Measurements from ENCODE around the gene FLNB.

FLNB gene

GRCh38 chr3:58078610-58079009 lies 70.4 kb downstream of the FLNB start:
- peak overlapping the region in 1 of 2 experiments; percentile 30 for H3K4ac ChIP-seq (ENCODE audit: low read depth in 1 of 2, low read length in 2 of 2)
- WGBS, result 98% methylated on average over 4 of the region's 4 CpGs
- peak overlapping the region; percentile 56 for H4K8ac ChIP-seq (ENCODE audit: low read length)
- H3K4me1 ChIP-seq (ENCODE audit: control insufficient read depth, insufficient read depth, low read depth, low read length), result peaks cover 15% of the 10 kb centered on the region
- no peak for DNase-seq
- H3K18ac ChIP-seq (ENCODE audit: low read depth in 1 of 2, low read length in 2 of 2), result no peak overlapping the region
- no peaks in the 10 kb centered on the region for H3K27me3 ChIP-seq (ENCODE audit: control insufficient read depth in 1 of 2, insufficient read depth in 1 of 2, low read length in 2 of 2)
- H2AFZ ChIP-seq (ENCODE audit: low read depth, low read length), result no peak overlapping the region
- H2BK15ac ChIP-seq (ENCODE audit: low read depth, poor library complexity, severe bottlenecking), result no peak overlapping the region
- H2BK5ac ChIP-seq (ENCODE audit: low read depth, low read length, poor library complexity, severe bottlenecking), result no peak overlapping the region
- no peak overlapping the region for H3K4me2 ChIP-seq (ENCODE audit: low read length, poor library complexity, severe bottlenecking)
- H3K9ac ChIP-seq (ENCODE audit: low read length), result no peak overlapping the region
- H3K36me3 ChIP-seq (ENCODE audit: control insufficient read depth in 1 of 2, insufficient read depth in 2 of 2, low read depth in 1 of 2, low read length in 2 of 2), result peaks cover 11 to 46% of the 10 kb centered on the region in 2 experiments
- H3K4me3 ChIP-seq (ENCODE audit: insufficient read depth in 1 of 2, low read depth in 1 of 2, low read length in 2 of 2), result no peak overlapping the region
- H3K9me3 ChIP-seq (ENCODE audit: control insufficient read depth, low read length), result no peaks in the 10 kb centered on the region
- H3K23ac ChIP-seq (ENCODE audit: low read length in 2 of 2), result no peak overlapping the region
- no peak overlapping the region for H3K27ac ChIP-seq (ENCODE audit: low read length, poor library complexity, severe bottlenecking)
- no peak overlapping the region for H2BK12ac ChIP-seq (ENCODE audit: low read length in 2 of 2)
- H4K91ac ChIP-seq (ENCODE audit: low read length), result peak overlapping the region; percentile 72
- peaks cover 25% of the 10 kb centered on the region for H3K79me1 ChIP-seq (replicated peaks; ENCODE audit: low read length, poor library complexity, severe bottlenecking)
- no peak overlapping the region for H2BK120ac ChIP-seq (ENCODE audit: low read depth, low read length)
- peak overlapping the region; percentile 68 for H2AK5ac ChIP-seq (ENCODE audit: low read length, severe bottlenecking)
- H3K14ac ChIP-seq (ENCODE audit: low read length in 2 of 2), result no peak overlapping the region

- H2AFZ ChIP-seq (ENCODE audit: low read depth, low read length), result no peak overlapping the region
- peaks cover 13% of the 10 kb centered on the region for H3K4me1 ChIP-seq (ENCODE audit: control insufficient read depth, insufficient read depth, low read depth, low read length)
- WGBS, result 98% methylated on average over 9 of the region's 9 CpGs
- H3K9ac ChIP-seq (ENCODE audit: low read length), result no peak overlapping the region
- H2BK120ac ChIP-seq (ENCODE audit: low read depth, low read length), result no peak overlapping the region
- H3K4ac ChIP-seq (ENCODE audit: low read depth in 1 of 2, low read length in 2 of 2), result no peak overlapping the region
- no peak overlapping the region for H3K18ac ChIP-seq (ENCODE audit: low read depth in 1 of 2, low read length in 2 of 2)
- H3K36me3 ChIP-seq (ENCODE audit: control insufficient read depth in 1 of 2, insufficient read depth in 2 of 2, low read depth in 1 of 2, low read length in 2 of 2), result peaks cover 13 to 47% of the 10 kb centered on the region in 2 experiments
- no peak for DNase-seq
- H3K23ac ChIP-seq (ENCODE audit: low read length in 2 of 2), result peak overlapping the region in 1 of 2 experiments; percentile 88
- peak overlapping the region; percentile 41 for H3K27ac ChIP-seq (ENCODE audit: low read length, poor library complexity, severe bottlenecking)
- H3K4me3 ChIP-seq (ENCODE audit: insufficient read depth in 1 of 2, low read depth in 1 of 2, low read length in 2 of 2), result no peak overlapping the region
- no peaks in the 10 kb centered on the region for H3K27me3 ChIP-seq (ENCODE audit: control insufficient read depth in 1 of 2, insufficient read depth in 1 of 2, low read length in 2 of 2)
- no peak overlapping the region for H2BK15ac ChIP-seq (ENCODE audit: low read depth, poor library complexity, severe bottlenecking)
- H4K8ac ChIP-seq (ENCODE audit: low read length), result no peak overlapping the region
- H2BK12ac ChIP-seq (ENCODE audit: low read length in 2 of 2), result no peak overlapping the region
- no peak overlapping the region for H4K91ac ChIP-seq (ENCODE audit: low read length)
- H3K79me1 ChIP-seq (replicated peaks; ENCODE audit: low read length, poor library complexity, severe bottlenecking), result peaks cover 27% of the 10 kb centered on the region
- H2AK5ac ChIP-seq (ENCODE audit: low read length, severe bottlenecking), result no peak overlapping the region
- no peak overlapping the region for H3K14ac ChIP-seq (ENCODE audit: low read length in 2 of 2)
- no peak overlapping the region for H3K4me2 ChIP-seq (ENCODE audit: low read length, poor library complexity, severe bottlenecking)
- H2BK5ac ChIP-seq (ENCODE audit: low read depth, low read length, poor library complexity, severe bottlenecking), result no peak overlapping the region
- no peaks in the 10 kb centered on the region for H3K9me3 ChIP-seq (ENCODE audit: control insufficient read depth, low read length)
These were observed 71.6 kb downstream of the FLNB start for GRCh38 chr3:58079773-58080172.

- H3K14ac ChIP-seq (ENCODE audit: low read length in 2 of 2), result no peak overlapping the region
- WGBS, result 16% methylated on average over 7 of the region's 7 CpGs
- H3K4ac ChIP-seq (ENCODE audit: low read depth in 1 of 2, low read length in 2 of 2), result no peak overlapping the region
- no peaks in the 10 kb centered on the region for H3K27me3 ChIP-seq (ENCODE audit: control insufficient read depth in 1 of 2, insufficient read depth in 1 of 2, low read length in 2 of 2)
- no peak overlapping the region for H3K23ac ChIP-seq (ENCODE audit: low read length in 2 of 2)
- no peak overlapping the region for H2AK5ac ChIP-seq (ENCODE audit: low read length, severe bottlenecking)
- peak overlapping the region; percentile 29 for H4K8ac ChIP-seq (ENCODE audit: low read length)
- peak; percentile 88 for DNase-seq
- H2BK120ac ChIP-seq (ENCODE audit: low read depth, low read length), result no peak overlapping the region
- H3K4me1 ChIP-seq (ENCODE audit: control insufficient read depth, insufficient read depth, low read depth, low read length), result peaks cover 11% of the 10 kb centered on the region
- H3K9ac ChIP-seq (ENCODE audit: low read length), result no peak overlapping the region
- no peak overlapping the region for H2BK15ac ChIP-seq (ENCODE audit: low read depth, poor library complexity, severe bottlenecking)
- H3K79me1 ChIP-seq (replicated peaks; ENCODE audit: low read length, poor library complexity, severe bottlenecking), result peaks cover 17% of the 10 kb centered on the region
- peaks cover 11 to 46% of the 10 kb centered on the region in 2 experiments for H3K36me3 ChIP-seq (ENCODE audit: control insufficient read depth in 1 of 2, insufficient read depth in 2 of 2, low read depth in 1 of 2, low read length in 2 of 2)
- H3K4me2 ChIP-seq (ENCODE audit: low read length, poor library complexity, severe bottlenecking), result no peak overlapping the region
- H3K4me3 ChIP-seq (ENCODE audit: insufficient read depth in 1 of 2, low read depth in 1 of 2, low read length in 2 of 2), result no peak overlapping the region
- peak overlapping the region; percentile 6 for H3K27ac ChIP-seq (ENCODE audit: low read length, poor library complexity, severe bottlenecking)
- no peak overlapping the region for H2AFZ ChIP-seq (ENCODE audit: low read depth, low read length)
- no peaks in the 10 kb centered on the region for H3K9me3 ChIP-seq (ENCODE audit: control insufficient read depth, low read length)
- H3K18ac ChIP-seq (ENCODE audit: low read depth in 1 of 2, low read length in 2 of 2), result no peak overlapping the region
- H2BK12ac ChIP-seq (ENCODE audit: low read length in 2 of 2), result no peak overlapping the region
- no peak overlapping the region for H4K91ac ChIP-seq (ENCODE audit: low read length)
- no peak overlapping the region for H2BK5ac ChIP-seq (ENCODE audit: low read depth, low read length, poor library complexity, severe bottlenecking)
These were observed 73.8 kb downstream of the FLNB start for GRCh38 chr3:58082047-58082446.

GRCh38 chr3:58084166-58084565 lies 75.9 kb downstream of the FLNB start:
- no peak overlapping the region for H3K4me2 ChIP-seq (ENCODE audit: low read length, poor library complexity, severe bottlenecking)
- no peaks in the 10 kb centered on the region for H3K9me3 ChIP-seq (ENCODE audit: control insufficient read depth, low read length)
- no peak overlapping the region for H2BK120ac ChIP-seq (ENCODE audit: low read depth, low read length)
- no peak overlapping the region for H3K4me3 ChIP-seq (ENCODE audit: insufficient read depth in 1 of 2, low read depth in 1 of 2, low read length in 2 of 2)
- H4K8ac ChIP-seq (ENCODE audit: low read length), result no peak overlapping the region
- no peak overlapping the region for H4K91ac ChIP-seq (ENCODE audit: low read length)
- DNase-seq, result peak; percentile 40
- H2BK15ac ChIP-seq (ENCODE audit: low read depth, poor library complexity, severe bottlenecking), result no peak overlapping the region
- no peak overlapping the region for H2BK5ac ChIP-seq (ENCODE audit: low read depth, low read length, poor library complexity, severe bottlenecking)
- no peak overlapping the region for H2AK5ac ChIP-seq (ENCODE audit: low read length, severe bottlenecking)
- WGBS, result 57% methylated on average over 3 of the region's 4 CpGs
- peaks cover 15 to 42% of the 10 kb centered on the region in 2 experiments for H3K36me3 ChIP-seq (ENCODE audit: control insufficient read depth in 1 of 2, insufficient read depth in 2 of 2, low read depth in 1 of 2, low read length in 2 of 2)
- no peak overlapping the region for H3K9ac ChIP-seq (ENCODE audit: low read length)
- no peak overlapping the region for H2BK12ac ChIP-seq (ENCODE audit: low read length in 2 of 2)
- peaks cover 11% of the 10 kb centered on the region for H3K4me1 ChIP-seq (ENCODE audit: control insufficient read depth, insufficient read depth, low read depth, low read length)
- peaks cover 20% of the 10 kb centered on the region for H3K79me1 ChIP-seq (replicated peaks; ENCODE audit: low read length, poor library complexity, severe bottlenecking)
- no peak overlapping the region for H3K27ac ChIP-seq (ENCODE audit: low read length, poor library complexity, severe bottlenecking)
- H3K4ac ChIP-seq (ENCODE audit: low read depth in 1 of 2, low read length in 2 of 2), result no peak overlapping the region
- H3K18ac ChIP-seq (ENCODE audit: low read depth in 1 of 2, low read length in 2 of 2), result no peak overlapping the region
- H3K23ac ChIP-seq (ENCODE audit: low read length in 2 of 2), result no peak overlapping the region
- no peaks in the 10 kb centered on the region for H3K27me3 ChIP-seq (ENCODE audit: control insufficient read depth in 1 of 2, insufficient read depth in 1 of 2, low read length in 2 of 2)
- no peak overlapping the region for H3K14ac ChIP-seq (ENCODE audit: low read length in 2 of 2)
- H2AFZ ChIP-seq (ENCODE audit: low read depth, low read length), result no peak overlapping the region

All from mesenchymal stem cell (in vitro differentiated cells and primary cell).